ENCODE results near the gene GALNT9.

The GALNT9 gene

GRCh38 chr12:132216354-132216987 lies 112.9 kb downstream of the GALNT9 start:
- no peak overlapping the region for H3K4me3 ChIP-seq (ENCODE audit: control insufficient read depth, low read depth, low read length)
- no peak for TF ChIP-seq CTCF (conservative IDR thresholded peaks at IDR 0.05; ENCODE audit: control insufficient read depth, insufficient read depth, low read depth, low read length)
- no peak for DNase-seq (ENCODE audit: low read depth)

GRCh38 chr12:132215299-132215989 lies 113.9 kb downstream of the GALNT9 start:
- H3K4me3 ChIP-seq (ENCODE audit: control insufficient read depth, low read depth, low read length): no peak overlapping the region
- TF ChIP-seq CTCF (conservative IDR thresholded peaks at IDR 0.05; ENCODE audit: control insufficient read depth, insufficient read depth, low read depth, low read length): no peak
- DNase-seq (ENCODE audit: low read depth): no peak

- no peak overlapping the region for H3K4me3 ChIP-seq (ENCODE audit: control insufficient read depth, low read depth, low read length)
- DNase-seq (ENCODE audit: low read depth): no peak
- TF ChIP-seq CTCF (conservative IDR thresholded peaks at IDR 0.05; ENCODE audit: control insufficient read depth, insufficient read depth, low read depth, low read length): no peak
These were observed 114.5 kb downstream of the GALNT9 start for GRCh38 chr12:132214891-132215290.

GRCh38 chr12:132214161-132214476 lies 115.3 kb downstream of the GALNT9 start:
- H3K4me3 ChIP-seq (ENCODE audit: control insufficient read depth, low read depth, low read length): no peak overlapping the region
- DNase-seq (ENCODE audit: low read depth): no peak
- no peak for TF ChIP-seq CTCF (conservative IDR thresholded peaks at IDR 0.05; ENCODE audit: control insufficient read depth, insufficient read depth, low read depth, low read length)

- no peak for DNase-seq (ENCODE audit: low read depth)
- TF ChIP-seq CTCF (conservative IDR thresholded peaks at IDR 0.05; ENCODE audit: control insufficient read depth, insufficient read depth, low read depth, low read length): no peak
- no peak overlapping the region for H3K4me3 ChIP-seq (ENCODE audit: control insufficient read depth, low read depth, low read length)
These were observed 115.8 kb downstream of the GALNT9 start for GRCh38 chr12:132213359-132214160.

- no peak for TF ChIP-seq CTCF (conservative IDR thresholded peaks at IDR 0.05; ENCODE audit: control insufficient read depth, insufficient read depth, low read depth, low read length)
- DNase-seq (ENCODE audit: low read depth): no peak
- H3K4me3 ChIP-seq (ENCODE audit: control insufficient read depth, low read depth, low read length): no peak overlapping the region
These were observed 117.6 kb downstream of the GALNT9 start for GRCh38 chr12:132211816-132212215.

Measured in fibroblast of mammary gland (primary cell).